Thymus (tissue), 11 donors: ENCODE measurements around the gene CENPK. TPM values are rescaled to one million over a fixed set of nuclear protein-coding genes. Genes with fewer than 3 reads are reported as not detected.
A peak's percentile ranks its signal among the peaks of the same experiment; 100 is the strongest.

Source experiments
- DNase-seq, 9 donors: peaks; one replicate each; pipeline ENCODE4 v3.0.0-alpha.2; 2013; ENCODE audit warnings: low spot score in 9 of 9, low read depth in 6 of 9, missing footprints in 1 of 9
- H3K27ac ChIP-seq, 2 donors: one replicate each; pipeline ENCODE4 v1.5.1; 2013; ENCODE audit warnings: control low read depth in 1 of 2, low read depth in 1 of 2, low read length in 1 of 2, mild to moderate bottlenecking in 1 of 2, moderate library complexity in 1 of 2
- H3K27me3 ChIP-seq, 2 donors: one replicate each; pipeline ENCODE4 v1.5.1; 2013; ENCODE audit warnings: low read length in 1 of 2; ENCODE audit not compliant: control insufficient read depth in 2 of 2, insufficient read depth in 1 of 2
- H3K36me3 ChIP-seq, 2 donors: one replicate each; pipeline ENCODE4 v1.5.1; 2013; ENCODE audit warnings: low read length in 1 of 2, mild to moderate bottlenecking in 1 of 2, moderate library complexity in 1 of 2; ENCODE audit not compliant: control insufficient read depth in 2 of 2, insufficient read depth in 2 of 2
- H3K4me1 ChIP-seq, 2 donors: one replicate each; pipeline ENCODE4 v1.5.1; 2013; ENCODE audit warnings: low read length in 2 of 2; ENCODE audit not compliant: control insufficient read depth in 2 of 2, insufficient read depth in 2 of 2
- H3K4me3 ChIP-seq, 2 donors: one replicate each; pipeline ENCODE4 v1.5.1; 2013; ENCODE audit warnings: low read length in 2 of 2, control low read depth in 1 of 2, mild to moderate bottlenecking in 1 of 2
- H3K9me3 ChIP-seq, 2 donors: one replicate each; pipeline ENCODE4 v1.5.1; 2013; ENCODE audit warnings: low read length in 1 of 2, mild to moderate bottlenecking in 1 of 2; ENCODE audit not compliant: control insufficient read depth in 2 of 2, insufficient read depth in 1 of 2
- WGBS: extraction: QIAGEN DNeasy Blood & Tissue Kit; methylation state at CpG from one replicate; pipeline ENCODE4 v1.1.7; 2013; 5-methylcytosine and 5-hydroxymethylcytosine counted together
- polyA plus RNA-seq: library from polyadenylated mRNA; stranded (reverse); fragments of 200-250 nt; gene quantifications from one replicate; pipeline ENCODE4 v1.2.3, GENCODE V29; 2013
- total RNA-seq: library from RNA; stranded (reverse); fragments of 120-200 nt; gene quantifications from one replicate; pipeline ENCODE4 v1.2.4, GENCODE V29; 2013
- donor health status: healthy.

Gene CENPK
- total and polyA plus RNA-seq, 2 donors, result 23.1 to 44.9 TPM

- WGBS, result 95% methylated on average over 5 of the region's 5 CpGs
- peaks cover 6 to 10% of the 10 kb centered on the region in 2 donors for H3K4me1 ChIP-seq
These were observed 3.5 kb upstream of the CENPK start for GRCh38 chr5:65566505-65566904.

GRCh38 chr5:65563777-65564176, 809 bp upstream of the CENPK start:
- 11% methylated on average over 11 of the region's 11 CpGs for WGBS
- peak overlapping the region; percentile 79 to 99 for H3K4me3 ChIP-seq
- H3K27ac ChIP-seq, result peak overlapping the region; percentile 73 to 100
- H3K9me3 ChIP-seq, result no peaks in the 10 kb centered on the region
- H3K36me3 ChIP-seq, result peaks cover 0 to 9% of the 10 kb centered on the region in 2 donors
- no peaks in the 10 kb centered on the region for H3K27me3 ChIP-seq
- peaks cover 6 to 13% of the 10 kb centered on the region in 2 donors for H3K4me1 ChIP-seq
- no peak for DNase-seq

More at GRCh38 chr5:65566505-65566904, 3.5 kb upstream of the CENPK start:
- Histone ChIP-seq H3K4me3 (no peak overlapping the region), H3K36me3 (peaks cover 0 to 13% of the 10 kb centered on the region in 2 donors), H3K27me3 (no peaks in the 10 kb centered on the region), H3K9me3 (no peaks in the 10 kb centered on the region), H3K27ac (no peak overlapping the region)
- DNase-seq, result no peak

GRCh38 chr5:65556718-65557117, 6.2 kb downstream of the CENPK start:
- no peak overlapping the region for H3K4me3 ChIP-seq
- no peaks in the 10 kb centered on the region for H3K9me3 ChIP-seq
- no peaks in the 10 kb centered on the region for H3K27me3 ChIP-seq
- WGBS, result 97% methylated on average over 3 of the region's 3 CpGs
- H3K36me3 ChIP-seq, result peaks cover 6 to 35% of the 10 kb centered on the region in 2 donors
- peaks cover 0 to 3% of the 10 kb centered on the region in 2 donors for H3K4me1 ChIP-seq
- no peak for DNase-seq
- H3K27ac ChIP-seq, result no peak overlapping the region

- no peak for DNase-seq
- H3K27me3 ChIP-seq, result no peaks in the 10 kb centered on the region
- H3K36me3 ChIP-seq, result peaks cover 6 to 36% of the 10 kb centered on the region in 2 donors
- WGBS, result 97% methylated on average over 2 of the region's 2 CpGs
- no peaks in the 10 kb centered on the region for H3K9me3 ChIP-seq
- no peak overlapping the region for H3K27ac ChIP-seq
- no peak overlapping the region for H3K4me3 ChIP-seq
- peaks cover 0 to 1% of the 10 kb centered on the region in 2 donors for H3K4me1 ChIP-seq
These were observed 6.8 kb downstream of the CENPK start for GRCh38 chr5:65556181-65556580.

- H3K4me3 ChIP-seq, result no peak overlapping the region
- peaks cover 0 to 3% of the 10 kb centered on the region in 2 donors for H3K4me1 ChIP-seq
- no peak for DNase-seq
- peaks cover 6 to 40% of the 10 kb centered on the region in 2 donors for H3K36me3 ChIP-seq
- no peak overlapping the region for H3K27ac ChIP-seq
- H3K27me3 ChIP-seq, result no peaks in the 10 kb centered on the region
- H3K9me3 ChIP-seq, result no peaks in the 10 kb centered on the region
These were observed 7.7 kb downstream of the CENPK start for GRCh38 chr5:65555287-65555686.

GRCh38 chr5:65553941-65554340, 9.0 kb downstream of the CENPK start:
- Histone ChIP-seq H3K36me3 (peaks cover 12 to 47% of the 10 kb centered on the region in 2 donors), H3K4me1 (peaks cover 0 to 8% of the 10 kb centered on the region in 2 donors), H3K9me3 (no peaks in the 10 kb centered on the region), H3K27me3 (no peaks in the 10 kb centered on the region), H3K4me3 (no peak overlapping the region), H3K27ac (no peak overlapping the region)
- DNase-seq, result no peak
- WGBS, result 90% methylated on average over 5 of the region's 5 CpGs

- peaks cover 0 to 8% of the 10 kb centered on the region in 2 donors for H3K4me1 ChIP-seq
- H3K27ac ChIP-seq, result no peak overlapping the region
- no peaks in the 10 kb centered on the region for H3K9me3 ChIP-seq
- H3K4me3 ChIP-seq, result no peak overlapping the region
- H3K36me3 ChIP-seq, result peaks cover 17 to 32% of the 10 kb centered on the region in 2 donors
- no peaks in the 10 kb centered on the region for H3K27me3 ChIP-seq
- DNase-seq, result no peak
- 95% methylated on average over 7 of the region's 7 CpGs for WGBS
These were observed 14.7 kb downstream of the CENPK start for GRCh38 chr5:65548281-65548680.

- Histone ChIP-seq H3K36me3 (peaks cover 25 to 37% of the 10 kb centered on the region in 2 donors), H3K27ac (no peak overlapping the region), H3K4me3 (no peak overlapping the region), H3K9me3 (no peaks in the 10 kb centered on the region), H3K4me1 (peaks cover 0 to 8% of the 10 kb centered on the region in 2 donors), H3K27me3 (no peaks in the 10 kb centered on the region)
- no peak for DNase-seq
- WGBS, result 93% methylated on average over 5 of the region's 5 CpGs
These were observed 16.8 kb downstream of the CENPK start for GRCh38 chr5:65546141-65546540.

- no peaks in the 10 kb centered on the region for H3K9me3 ChIP-seq
- peaks cover 33 to 35% of the 10 kb centered on the region in 2 donors for H3K36me3 ChIP-seq
- DNase-seq, result no peak
- no peaks in the 10 kb centered on the region for H3K4me1 ChIP-seq
- no peak overlapping the region for H3K4me3 ChIP-seq
- H3K27ac ChIP-seq, result no peak overlapping the region
- WGBS, result 98% methylated on average over 4 of the region's 4 CpGs
- no peaks in the 10 kb centered on the region for H3K27me3 ChIP-seq
These were observed 18.5 kb downstream of the CENPK start for GRCh38 chr5:65544473-65544872.

GRCh38 chr5:65539827-65540226, 23.1 kb downstream of the CENPK start:
- H3K9me3 ChIP-seq, result no peaks in the 10 kb centered on the region
- no peak for DNase-seq
- no peaks in the 10 kb centered on the region for H3K4me1 ChIP-seq
- no peaks in the 10 kb centered on the region for H3K27me3 ChIP-seq
- H3K4me3 ChIP-seq, result no peak overlapping the region
- H3K36me3 ChIP-seq, result peaks cover 27 to 37% of the 10 kb centered on the region in 2 donors
- H3K27ac ChIP-seq, result no peak overlapping the region
